ENCODE measurements around the gene BBX.

- TF ChIP-seq POLR2A (IDR thresholded peaks at IDR 0.05; ENCODE audit: low read length) (no peak), GATA1 (IDR thresholded peaks at IDR 0.05; ENCODE audit: low read depth, low read length) (no peak)
Measured at GRCh38 chr3:107669669-107670068, 146.9 kb downstream of the BBX start.
